HepG2 (cell line): ENCODE data around the gene CYP27A1. TPM values are rescaled to one million over a fixed set of nuclear protein-coding genes. Genes with fewer than 3 reads are reported as not detected.

Experiments
- ARHGAP35 ChIP-seq: sonication (generic); formaldehyde crosslinking; IDR thresholded peaks from 2 replicates; pipeline ENCODE4 v1.9.0; 2022; ENCODE audit warnings: mild to moderate bottlenecking, inconsistent platforms, moderate library complexity, missing genetic modification reagents, borderline replicate concordance
- ASH2L ChIP-seq: fragments of 300-600, 200-600 bp; sonication (generic); IDR thresholded peaks from 2 replicates; pipeline ENCODE4 v1.7.0; 2017; ENCODE audit warnings: low read depth, mild to moderate bottlenecking, moderate library complexity, mixed read lengths, low read length; ENCODE audit not compliant: insufficient read length
- ATF5 ChIP-seq: sonication (generic); formaldehyde crosslinking; IDR thresholded peaks from 2 replicates; pipeline ENCODE4 v1.4.0; 2020; ENCODE audit warnings: mild to moderate bottlenecking, low read depth, missing genetic modification reagents
- FOSL2 ChIP-seq: sonication (generic); formaldehyde crosslinking; IDR thresholded peaks from 2 replicates; pipeline ENCODE4 v1.4.0; 2020; ENCODE audit warnings: missing genetic modification reagents
- SNAPC4 ChIP-seq: sonication (generic); formaldehyde crosslinking; IDR thresholded peaks from 2 replicates; pipeline ENCODE4 v1.4.0; 2020; ENCODE audit warnings: mild to moderate bottlenecking, missing genetic modification reagents
- XRCC5 ChIP-seq: fragments of 200-400 bp; formaldehyde crosslinking; optimal IDR thresholded peaks from 2 replicates; pipeline ENCODE3; 2017; ENCODE audit warnings: mild to moderate bottlenecking, low read length
- ZSCAN9 ChIP-seq: IDR thresholded peaks from 2 replicates; pipeline ENCODE4 v1.6.1; 2016; ENCODE audit warnings: borderline replicate concordance
- polyA plus RNA-seq, 8 experiments: library from polyadenylated mRNA; depleted of rRNA in 3 of 8; stranded (reverse) in 7 of 8; unstranded in 1 of 8; fragments of >200 nt; fragmentation: Illumina TruSeq in 4 of 8; extraction: Trizol in 4 of 8; gene quantifications; 2 replicates each; pipeline versions ENCODE4 v1.2.1 to v1.2.3, GENCODE V29; 2011 to 2016; ENCODE audit warnings: low read depth in 4 of 8, missing spikeins in 1 of 8, mixed read lengths in 1 of 8; ENCODE audit not compliant: insufficient read depth in 1 of 8
- total RNA-seq, 5 experiments: library from RNA; depleted of rRNA; stranded (reverse); fragments of >200 nt; fragmentation: Illumina TruSeq; extraction: Trizol; gene quantifications; 2 replicates each; pipeline ENCODE4 v1.2.3, GENCODE V29; 2016; ENCODE audit warnings: low read depth in 1 of 5

The CYP27A1 gene
- total and polyA plus RNA-seq, 2 of the 13 experiments (the other 11 are each of a cell fraction or from before 2014, with no cell fraction given): 157 to 266 TPM

- TF ChIP-seq SNAPC4 (CRISPR knock-in tag) (peak; percentile 70; the same call in 1 of the 2 replicates), ASH2L (peak; percentile 86), ARHGAP35 (CRISPR knock-in tag) (0 out of 2 replicates have a peak, but pooled peaks have one; percentile 13), FOSL2 (CRISPR knock-in tag) (peak; percentile 94), ZSCAN9 (CRISPR knock-in tag) (peak; percentile 82; the same call in 1 of the 2 replicates), XRCC5 (peak; percentile 80), ATF5 (CRISPR knock-in tag) (no peak)
These were observed 33.1 kb upstream of the CYP27A1 start (continued) for GRCh38 chr2:218748741-218749441.
